GM19193 (cell line): ENCODE data around the gene SRC.

Experiments used
- POLR2A ChIP-seq: IDR thresholded peaks from 4 replicates; pipeline ENCODE4 v1.6.1; 2011; ENCODE audit not compliant: insufficient read depth, insufficient read length; ENCODE audit errors: extremely low read depth

Gene SRC

GRCh38 chr20:37452236-37452635 is 106.3 kb downstream of the SRC start:
- TF ChIP-seq POLR2A: no peak

- no peak for TF ChIP-seq POLR2A
Measured at GRCh38 chr20:37453288-37453687, 107.3 kb downstream of the SRC start.

DNA sequence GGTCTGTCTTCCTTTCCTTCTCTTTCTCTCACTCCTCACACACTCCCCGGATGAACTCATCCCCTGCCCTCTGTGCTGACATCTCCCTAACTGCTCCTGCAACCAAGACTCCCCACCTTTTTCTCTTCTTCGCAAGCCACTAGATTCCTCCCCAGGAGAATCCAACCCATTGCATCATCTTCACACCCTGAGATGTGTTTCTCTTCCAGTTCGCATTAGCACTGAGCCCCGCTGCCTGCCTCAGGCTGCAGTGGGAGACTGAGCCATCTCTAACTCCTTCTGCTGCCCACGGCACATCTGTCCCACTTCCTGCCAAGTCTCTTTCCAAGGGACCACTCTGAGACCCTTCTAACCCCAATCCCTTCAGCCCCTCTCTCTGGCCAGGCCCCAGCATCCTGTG is 107.9 kb downstream of the SRC start:
- no peak for TF ChIP-seq POLR2A

DNA sequence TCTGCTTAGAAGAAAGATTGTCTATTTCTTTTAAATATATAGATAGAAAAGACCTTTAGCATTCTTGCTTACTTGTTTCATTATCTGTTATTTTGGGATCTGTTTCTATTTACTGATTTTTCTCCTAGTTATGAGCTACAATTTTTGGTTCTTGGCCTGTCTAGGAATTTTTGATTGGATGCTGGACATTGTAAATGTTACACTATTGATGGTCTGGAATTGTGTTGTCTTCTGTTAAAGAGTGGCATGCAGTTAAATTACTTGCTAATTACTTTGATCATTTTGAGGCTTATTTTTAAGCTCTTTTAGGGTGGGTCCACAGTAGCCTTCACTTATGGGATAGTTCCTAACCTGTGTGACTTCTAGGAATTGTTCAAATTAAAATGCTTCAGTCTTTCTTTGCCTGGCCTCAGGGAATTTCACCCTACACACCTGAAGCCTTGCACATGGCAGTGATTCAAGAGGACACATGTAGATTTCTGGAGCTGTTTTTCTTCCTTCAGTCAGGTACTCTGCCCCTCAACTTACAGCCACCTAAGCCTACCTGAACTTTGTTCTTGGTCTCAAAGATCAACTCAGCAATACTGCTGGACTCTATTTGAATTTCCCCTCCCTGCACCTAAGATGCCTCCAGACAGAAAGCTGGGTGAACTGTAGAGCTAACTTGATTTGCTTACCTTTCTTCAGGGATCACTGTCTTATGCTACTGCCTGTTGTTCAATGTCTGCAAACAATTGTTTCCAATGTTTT is 108.9 kb downstream of the SRC start:
- no peak for TF ChIP-seq POLR2A
